Prostate gland (tissue), 2 donors: ENCODE results near the gene KRT78. TPM values are rescaled to one million over a fixed set of nuclear protein-coding genes. Genes with fewer than 3 reads are reported as not detected.

Source experiments
- DNase-seq: peaks from one replicate; pipeline ENCODE4 v3.0.0-alpha.2; 2019; ENCODE audit warnings: low spot score
- H3K27ac ChIP-seq, 2 donors: fragments of 200-600 bp; sonication (generic); 2 replicates each; pipeline ENCODE4 v1.5.1; 2017 to 2019
- H3K27me3 ChIP-seq: fragments of 200-600 bp; sonication (generic); replicated peaks from 2 replicates; pipeline ENCODE4 v1.5.1; 2019; ENCODE audit not compliant: insufficient read depth
- H3K36me3 ChIP-seq, 2 donors: fragments of 200-600 bp; sonication (generic); 1 replicate in 1 of 2; 2 replicates in 1 of 2; pipeline versions ENCODE4 v1.5.1 to v1.8.1; 2017 to 2019
- H3K4me1 ChIP-seq: fragments of 200-600 bp; sonication (generic); replicated peaks from 2 replicates; pipeline ENCODE4 v1.5.1; 2019
- H3K4me3 ChIP-seq, 2 donors: fragments of 200-600 bp; sonication (generic); 2 replicates each; pipeline ENCODE4 v1.5.1; 2017 to 2019
- H3K9me3 ChIP-seq: fragments of 200-600 bp; sonication (generic); 2 replicates; pipeline ENCODE4 v1.5.1; 2017
- POLR2A ChIP-seq: fragments of 450-650 bp; IDR thresholded peaks from one replicate; pipeline ENCODE4 v1.6.1; 2016; ENCODE audit warnings: antibody characterized with exemption, mild to moderate bottlenecking
- POLR2AphosphoS5 ChIP-seq: sonication (generic); formaldehyde crosslinking; IDR thresholded peaks from one replicate; pipeline ENCODE4 v1.6.1; 2017; ENCODE audit warnings: antibody characterized with exemption
- WGBS: methylation state at CpG from one replicate; pipeline ENCODE4 v1.1.5; 2018; 5-methylcytosine and 5-hydroxymethylcytosine counted together
- intact Hi-C: fragments of 100-400 bp; cut with DNase I; formaldehyde crosslinking; loops from one replicate; pipeline ENCODE4 v1.14.2; 2022
- total RNA-seq, 2 donors: library from RNA; depleted of rRNA; stranded (reverse); fragments of >200 nt; gene quantifications; one replicate each; pipeline ENCODE4 v1.1.0, GENCODE V29; 2016
- TF ChIP-seq, protein P1 (sequence below), 4 experiments: fragments of 200-600 bp in 2 of 4; fragments of 450-650 bp in 2 of 4; sonication (generic) in 2 of 4; IDR thresholded peaks; 1 replicate in 3 of 4; 2 replicates in 1 of 4; pipeline ENCODE4 v1.5.1; 2016 to 2019; ENCODE audit warnings: antibody characterized with exemption in 4 of 4, mild to moderate bottlenecking in 2 of 4, moderate library complexity in 2 of 4

Gene KRT78
- total RNA-seq, 2 donors from 2014 or later = 1.0 TPM; not detected in 1

- no peaks in the 10 kb centered on the region for H3K9me3 ChIP-seq
- H3K4me1 ChIP-seq = no peaks in the 10 kb centered on the region
- DNase-seq = no peak
- H3K4me3 ChIP-seq = no peak overlapping the region
- peaks cover 17% of the 10 kb centered on the region for H3K27me3 ChIP-seq
- no peak overlapping the region for H3K27ac ChIP-seq
- TF ChIP-seq, protein P1, sequence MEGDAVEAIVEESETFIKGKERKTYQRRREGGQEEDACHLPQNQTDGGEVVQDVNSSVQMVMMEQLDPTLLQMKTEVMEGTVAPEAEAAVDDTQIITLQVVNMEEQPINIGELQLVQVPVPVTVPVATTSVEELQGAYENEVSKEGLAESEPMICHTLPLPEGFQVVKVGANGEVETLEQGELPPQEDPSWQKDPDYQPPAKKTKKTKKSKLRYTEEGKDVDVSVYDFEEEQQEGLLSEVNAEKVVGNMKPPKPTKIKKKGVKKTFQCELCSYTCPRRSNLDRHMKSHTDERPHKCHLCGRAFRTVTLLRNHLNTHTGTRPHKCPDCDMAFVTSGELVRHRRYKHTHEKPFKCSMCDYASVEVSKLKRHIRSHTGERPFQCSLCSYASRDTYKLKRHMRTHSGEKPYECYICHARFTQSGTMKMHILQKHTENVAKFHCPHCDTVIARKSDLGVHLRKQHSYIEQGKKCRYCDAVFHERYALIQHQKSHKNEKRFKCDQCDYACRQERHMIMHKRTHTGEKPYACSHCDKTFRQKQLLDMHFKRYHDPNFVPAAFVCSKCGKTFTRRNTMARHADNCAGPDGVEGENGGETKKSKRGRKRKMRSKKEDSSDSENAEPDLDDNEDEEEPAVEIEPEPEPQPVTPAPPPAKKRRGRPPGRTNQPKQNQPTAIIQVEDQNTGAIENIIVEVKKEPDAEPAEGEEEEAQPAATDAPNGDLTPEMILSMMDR (IDR thresholded peaks at IDR 0.05) = no peak
- no peak for TF ChIP-seq POLR2A
- TF ChIP-seq POLR2AphosphoS5 = no peak
- WGBS = 75% methylated on average over 2 of the region's 2 CpGs
- intact Hi-C loops = no loop called here
- no peaks in the 10 kb centered on the region for H3K36me3 ChIP-seq
Observed at GRCh38 chr12:52817699-52818238, 31.0 kb downstream of the KRT78 start.

GRCh38 chr12:52817003-52817698 lies 31.6 kb downstream of the KRT78 start:
- H3K27ac ChIP-seq = no peak overlapping the region
- no peaks in the 10 kb centered on the region for H3K9me3 ChIP-seq
- intact Hi-C loops = no loop called here
- no peak for TF ChIP-seq POLR2A
- TF ChIP-seq POLR2AphosphoS5 = no peak
- TF ChIP-seq, protein P1 (IDR thresholded peaks at IDR 0.05) = no peak
- no peaks in the 10 kb centered on the region for H3K4me1 ChIP-seq
- no peak for DNase-seq
- 94% methylated on average over 8 of the region's 8 CpGs for WGBS
- no peak overlapping the region for H3K4me3 ChIP-seq
- H3K36me3 ChIP-seq = no peaks in the 10 kb centered on the region
- H3K27me3 ChIP-seq = peaks cover 18% of the 10 kb centered on the region

- Histone ChIP-seq H3K36me3 (no peaks in the 10 kb centered on the region), H3K4me1 (no peaks in the 10 kb centered on the region), H3K4me3 (no peak overlapping the region), H3K27me3 (peaks cover 18% of the 10 kb centered on the region), H3K27ac (no peak overlapping the region), H3K9me3 (no peaks in the 10 kb centered on the region)
- intact Hi-C loops = no loop called here
- no peak for TF ChIP-seq POLR2A
- TF ChIP-seq, protein P1 (IDR thresholded peaks at IDR 0.05) = no peak
- TF ChIP-seq POLR2AphosphoS5 = no peak
- WGBS = 75% methylated on average over 9 of the region's 9 CpGs
- no peak for DNase-seq
Observed at GRCh38 chr12:52815676-52816588, 32.9 kb downstream of the KRT78 start.

DNA sequence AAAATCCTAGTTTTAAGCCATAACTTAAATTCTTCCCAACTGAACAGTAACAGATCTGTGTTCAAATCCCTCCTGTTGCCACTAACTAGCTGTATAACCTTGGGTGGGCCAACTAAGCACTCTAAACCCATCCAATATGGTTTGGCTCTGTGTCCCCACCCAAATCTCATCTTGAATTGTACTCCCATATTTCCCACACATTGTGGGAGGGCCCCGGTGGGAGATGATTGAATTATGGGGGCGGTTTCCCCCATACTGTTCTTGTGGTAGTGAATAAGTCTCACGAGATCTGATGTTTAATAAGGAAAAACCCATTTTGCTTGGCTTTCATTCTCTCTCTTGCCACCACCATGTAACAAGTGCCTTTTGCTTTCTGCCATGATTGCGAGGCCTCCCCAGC lies 33.6 kb downstream of the KRT78 start:
- TF ChIP-seq, protein P1 (IDR thresholded peaks at IDR 0.05) = no peak
- no peak for TF ChIP-seq POLR2A
- TF ChIP-seq POLR2AphosphoS5 = no peak
- 94% methylated on average over 4 of the region's 4 CpGs for WGBS
- intact Hi-C loops = no loop called here
- Histone ChIP-seq H3K36me3 (no peaks in the 10 kb centered on the region), H3K4me3 (no peak overlapping the region), H3K27me3 (peaks cover 15% of the 10 kb centered on the region), H3K9me3 (no peaks in the 10 kb centered on the region), H3K4me1 (no peaks in the 10 kb centered on the region), H3K27ac (no peak overlapping the region)
- no peak for DNase-seq
